Measurements from ENCODE around the gene CAMTA2. TPM values are rescaled to one million over a fixed set of nuclear protein-coding genes. Genes with fewer than 3 reads are reported as not detected.

The CAMTA2 gene
- total RNA-seq, 4 donors from 2014 or later: 15.3 to 46.2 (median 22.5) TPM

DNA sequence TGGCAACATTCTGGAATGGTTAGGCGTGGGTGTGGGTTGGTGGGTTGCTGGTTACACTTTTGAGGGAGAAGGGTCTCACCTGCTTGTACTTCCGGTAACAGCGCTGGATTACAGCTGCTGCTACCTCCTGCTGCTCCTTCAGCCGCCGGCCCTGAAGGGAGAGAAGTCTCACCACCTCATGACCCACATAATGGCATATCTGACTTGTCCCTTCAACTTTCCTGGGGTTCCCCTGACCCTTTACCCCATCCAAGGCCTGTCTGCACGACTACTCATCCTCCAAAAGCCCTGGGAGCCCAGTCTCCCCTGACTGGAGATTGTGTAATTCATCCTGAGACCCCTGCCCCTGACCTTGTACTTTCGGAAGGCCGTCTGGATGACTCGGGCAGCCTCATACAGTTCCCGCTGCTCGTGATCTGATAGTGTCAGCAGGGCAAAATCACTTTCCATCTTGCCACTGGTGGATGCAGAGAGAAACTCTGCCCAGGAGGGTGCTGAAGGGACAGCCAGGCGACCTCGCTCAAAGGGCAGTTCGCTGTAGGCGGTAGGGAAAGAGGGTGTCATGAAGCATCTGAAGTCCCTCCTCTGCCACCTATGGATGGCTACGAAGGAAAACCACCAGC is 17.8 kb downstream of the CAMTA2 start:
- TF ChIP-seq, protein P1, sequence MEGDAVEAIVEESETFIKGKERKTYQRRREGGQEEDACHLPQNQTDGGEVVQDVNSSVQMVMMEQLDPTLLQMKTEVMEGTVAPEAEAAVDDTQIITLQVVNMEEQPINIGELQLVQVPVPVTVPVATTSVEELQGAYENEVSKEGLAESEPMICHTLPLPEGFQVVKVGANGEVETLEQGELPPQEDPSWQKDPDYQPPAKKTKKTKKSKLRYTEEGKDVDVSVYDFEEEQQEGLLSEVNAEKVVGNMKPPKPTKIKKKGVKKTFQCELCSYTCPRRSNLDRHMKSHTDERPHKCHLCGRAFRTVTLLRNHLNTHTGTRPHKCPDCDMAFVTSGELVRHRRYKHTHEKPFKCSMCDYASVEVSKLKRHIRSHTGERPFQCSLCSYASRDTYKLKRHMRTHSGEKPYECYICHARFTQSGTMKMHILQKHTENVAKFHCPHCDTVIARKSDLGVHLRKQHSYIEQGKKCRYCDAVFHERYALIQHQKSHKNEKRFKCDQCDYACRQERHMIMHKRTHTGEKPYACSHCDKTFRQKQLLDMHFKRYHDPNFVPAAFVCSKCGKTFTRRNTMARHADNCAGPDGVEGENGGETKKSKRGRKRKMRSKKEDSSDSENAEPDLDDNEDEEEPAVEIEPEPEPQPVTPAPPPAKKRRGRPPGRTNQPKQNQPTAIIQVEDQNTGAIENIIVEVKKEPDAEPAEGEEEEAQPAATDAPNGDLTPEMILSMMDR (IDR thresholded peaks at IDR 0.05): no peak
- TF ChIP-seq POLR2A (IDR thresholded peaks at IDR 0.05) (no peak), EP300 (IDR thresholded peaks at IDR 0.05) (no peak)
- Histone ChIP-seq H3K27me3 (no peaks in the 10 kb centered on the region), H3K9me3 (no peaks in the 10 kb centered on the region), H3K4me3 (peak overlapping the region in 1 of 4 donors; percentile 76), H3K36me3 (peaks cover 4 to 53% (median 19%) of the 10 kb centered on the region in 3 donors), H3K27ac (peak overlapping the region; percentile 74 to 95 (median 92)), H3K4me1 (peaks cover 0 to 44% (median 22%) of the 10 kb centered on the region in 4 donors)
- no peak for DNase-seq (ENCODE audit: low spot score in 2 of 2)
- 56 to 65% methylated on average over 16 of the region's 16 CpGs for WGBS, 2 donors

DNA sequence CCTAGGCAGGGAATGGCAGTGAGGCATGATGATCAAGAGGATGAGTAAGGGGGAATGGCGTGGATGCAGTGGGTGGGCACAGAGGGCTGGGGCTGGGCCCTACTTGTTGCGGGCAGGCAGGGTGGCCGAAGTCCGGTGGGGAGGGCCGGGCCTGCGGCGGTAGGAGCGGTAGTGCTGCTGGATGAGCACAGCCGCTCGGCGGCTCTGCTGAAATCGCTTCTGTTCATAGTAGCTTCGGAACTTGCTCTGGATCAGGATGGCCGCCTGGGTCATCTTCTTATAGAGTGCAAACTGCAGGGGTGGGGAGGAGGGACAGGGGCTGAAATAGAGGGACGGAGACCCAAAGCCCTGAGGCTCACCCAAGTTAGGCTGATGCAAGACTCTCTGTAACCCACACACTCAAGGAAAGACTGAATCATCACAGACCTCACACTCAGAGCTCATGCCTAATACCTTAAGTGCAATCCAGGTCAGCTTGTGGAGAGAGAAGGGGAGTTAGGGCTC is 18.4 kb downstream of the CAMTA2 start:
- DNase-seq (ENCODE audit: low spot score in 2 of 2): no peak
- H3K36me3 ChIP-seq: peaks cover 0 to 47% (median 19%) of the 10 kb centered on the region in 3 donors
- no peaks in the 10 kb centered on the region for H3K27me3 ChIP-seq
- 18 to 45% methylated on average over 15 of the region's 15 CpGs for WGBS, 2 donors
- peak overlapping the region; percentile 64 to 87 (median 70) for H3K4me3 ChIP-seq
- no peaks in the 10 kb centered on the region for H3K9me3 ChIP-seq
- peak overlapping the region; percentile 74 to 95 (median 92) for H3K27ac ChIP-seq
- H3K4me1 ChIP-seq: peaks cover 0 to 44% (median 22%) of the 10 kb centered on the region in 4 donors
- TF ChIP-seq EP300 (IDR thresholded peaks at IDR 0.05): peak in 1 of 2 donors; percentile 29
- no peak for TF ChIP-seq POLR2A (IDR thresholded peaks at IDR 0.05)

DNA sequence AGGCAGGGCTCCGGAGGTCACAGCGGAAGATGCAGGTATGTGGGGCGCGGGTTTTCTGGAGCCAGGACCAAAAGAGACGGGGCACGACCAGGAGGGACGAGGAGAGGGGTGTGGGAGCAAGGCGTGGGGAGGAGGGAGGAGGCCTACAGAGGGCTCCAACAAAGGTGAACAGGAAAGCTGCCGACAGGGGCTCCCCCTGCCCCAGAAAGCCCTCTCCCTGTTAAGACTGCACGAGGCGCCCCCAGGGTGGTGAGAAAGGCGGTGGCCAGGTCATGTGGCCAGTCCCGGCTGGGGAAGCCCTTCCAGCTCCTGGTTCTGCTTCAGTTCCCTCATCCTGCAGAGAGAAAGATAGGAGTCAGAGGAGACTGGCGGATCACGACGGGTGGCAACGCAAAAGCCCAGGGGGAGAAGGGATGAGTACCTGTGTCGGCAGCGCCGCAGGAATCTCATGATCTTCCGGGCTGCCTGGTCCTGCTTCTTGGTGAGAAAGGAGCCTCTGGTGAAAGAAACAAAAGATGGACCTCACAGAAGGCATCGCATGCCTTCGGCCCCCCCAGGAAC is 18.9 kb downstream of the CAMTA2 start:
- Histone ChIP-seq H3K4me1 (peaks cover 0 to 44% (median 22%) of the 10 kb centered on the region in 4 donors), H3K4me3 (peak overlapping the region; percentile 64 to 87 (median 70)), H3K27ac (peak overlapping the region; percentile 74 to 95 (median 92)), H3K27me3 (no peaks in the 10 kb centered on the region), H3K36me3 (peaks cover 0 to 42% (median 16%) of the 10 kb centered on the region in 3 donors), H3K9me3 (no peaks in the 10 kb centered on the region)
- no peak for DNase-seq (ENCODE audit: low spot score in 2 of 2)
- TF ChIP-seq EP300 (IDR thresholded peaks at IDR 0.05): no peak
- TF ChIP-seq, protein P1 (IDR thresholded peaks at IDR 0.05): no peak
- no peak for TF ChIP-seq POLR2A (IDR thresholded peaks at IDR 0.05)
- WGBS, 2 donors: 19 to 22% methylated on average over 23 of the region's 23 CpGs

DNA sequence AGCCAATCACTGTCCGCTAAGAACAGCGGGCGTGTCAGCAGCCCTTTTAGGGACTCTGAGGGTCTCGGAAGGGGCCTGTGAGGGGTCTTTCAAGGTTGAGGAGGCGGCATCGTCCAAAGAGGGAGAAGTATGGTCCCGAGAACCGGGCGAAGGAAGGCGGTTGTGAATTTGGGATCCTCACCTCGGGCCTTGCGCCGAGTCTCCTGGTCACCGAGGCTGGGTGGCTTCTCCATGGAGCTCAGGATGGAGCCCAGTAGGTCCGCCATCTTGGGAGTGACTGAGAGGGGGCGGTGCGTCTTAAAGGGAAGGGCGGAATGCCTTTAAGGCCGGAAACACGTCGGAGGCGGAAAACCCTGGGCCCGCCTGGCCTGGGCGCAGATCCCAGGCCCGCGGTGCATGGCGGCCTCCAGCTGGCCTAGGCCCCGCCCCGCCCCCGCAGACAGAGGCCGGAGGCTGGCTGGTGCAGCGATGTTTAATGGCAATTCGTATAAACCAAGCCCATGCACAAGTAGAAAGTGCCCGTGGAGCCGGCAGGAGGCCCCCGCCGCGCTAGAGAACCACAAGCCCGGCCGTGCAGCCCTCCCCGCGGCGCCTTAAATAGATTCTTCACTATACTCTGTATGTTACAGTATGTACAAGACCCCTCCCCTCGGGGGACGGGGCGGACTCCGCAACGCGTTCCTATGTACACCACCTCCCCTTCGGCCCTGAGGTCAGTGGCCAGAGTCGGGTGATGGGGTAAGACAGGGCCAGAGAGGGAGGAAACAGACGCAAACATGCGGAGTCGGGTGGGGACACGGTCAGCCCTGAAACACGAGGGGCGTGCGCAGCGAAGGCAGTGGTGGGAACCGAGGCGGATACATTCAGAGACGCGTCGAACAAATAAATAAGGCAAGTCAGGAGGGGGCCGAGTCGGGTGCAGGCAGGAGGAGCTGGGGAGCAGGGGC is 19.7 kb downstream of the CAMTA2 start, which contains the start of gene SPAG7:
Gene SPAG7 (minus strand): TSS at position 279 of the 947 bp plus-strand sequence. CDS start 13 bp downstream, at position 266.
- 1% methylated on average over 55 to 60 of the region's 66 CpGs for WGBS, 2 donors
- TF ChIP-seq EP300 (IDR thresholded peaks at IDR 0.05): peak in 1 of 2 donors; percentile 97
- TF ChIP-seq, protein P1 (IDR thresholded peaks at IDR 0.05): no peak
- peak; percentile 66 to 77 for TF ChIP-seq POLR2A (IDR thresholded peaks at IDR 0.05)
- no peaks in the 10 kb centered on the region for H3K9me3 ChIP-seq
- no peaks in the 10 kb centered on the region for H3K27me3 ChIP-seq
- peak within 1 kb of the TSS; percentile 64 to 87 (median 70) for H3K4me3 ChIP-seq
- peaks cover 0 to 34% (median 11%) of the 10 kb centered on the region in 3 donors for H3K36me3 ChIP-seq
- H3K4me1 ChIP-seq: peaks cover 0 to 44% (median 22%) of the 10 kb centered on the region in 4 donors
- peak; percentile 89 to 91 for DNase-seq (ENCODE audit: low spot score in 2 of 2)
- H3K27ac ChIP-seq: peak within 1 kb of the TSS; percentile 90 to 96 (median 94)

All from tibial nerve (tissue), 4 donors.